Panc1 (cell line): ENCODE measurements around the gene ZNF451.

Source experiments
- CTCF ChIP-seq: fragments of 450-650 bp; IDR thresholded peaks from 2 replicates; pipeline ENCODE4 v1.5.1; 2017; ENCODE audit warnings: mild to moderate bottlenecking
- POLR2AphosphoS5 ChIP-seq: IDR thresholded peaks from 2 replicates; pipeline ENCODE4 v1.6.1; 2012; ENCODE audit warnings: mild to moderate bottlenecking, low read depth, low read length, moderate library complexity
- REST ChIP-seq, 2 experiments: IDR thresholded peaks; 2 replicates each; pipeline ENCODE4 v1.6.1; 2011 to 2012; ENCODE audit warnings: low read depth in 2 of 2, control low read depth in 1 of 2, low read length in 1 of 2, mild to moderate bottlenecking in 1 of 2, moderate library complexity in 1 of 2; ENCODE audit not compliant: insufficient read depth in 1 of 2
- SIN3A ChIP-seq: IDR thresholded peaks from 2 replicates; pipeline ENCODE4 v1.6.1; 2012; ENCODE audit warnings: low read depth, mild to moderate bottlenecking, low read length, moderate library complexity, borderline replicate concordance; ENCODE audit not compliant: insufficient read depth
- TCF7L2 ChIP-seq: IDR thresholded peaks from 2 replicates; pipeline ENCODE4 v1.6.1; 2011; ENCODE audit warnings: mild to moderate bottlenecking, low read depth, low read length, inconsistent platforms

DNA sequence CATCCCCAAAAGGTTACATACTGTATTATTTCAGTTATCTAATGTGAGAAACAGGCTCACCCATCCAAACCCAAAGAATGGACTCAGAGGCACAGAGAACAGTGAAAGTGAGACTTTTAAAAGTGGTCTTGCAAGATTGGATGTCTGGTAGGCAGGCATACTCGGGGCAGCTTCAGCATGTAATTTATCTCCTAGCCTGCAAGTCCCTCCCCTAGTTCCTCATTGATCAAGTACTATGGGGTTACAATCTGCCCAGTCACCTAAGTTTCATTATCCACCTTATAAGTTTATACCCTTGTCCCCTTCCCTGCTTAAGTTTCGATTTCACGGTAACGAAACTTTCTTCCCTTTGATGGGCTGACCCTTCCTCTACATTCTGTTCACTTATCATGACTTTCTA lies 20.8 kb upstream of the ZNF451 start:
- no peak for TF ChIP-seq CTCF
- TF ChIP-seq REST (IDR thresholded peaks at IDR 0.05; ENCODE audit: insufficient read depth in 1 of 2, low read depth in 2 of 2, low read length in 1 of 2), result no peak
- no peak for TF ChIP-seq POLR2AphosphoS5
- no peak for TF ChIP-seq TCF7L2
- TF ChIP-seq SIN3A, result no peak
